H9 (cell line): ENCODE data around the gene TMEM59. TPM values are rescaled to one million over a fixed set of nuclear protein-coding genes. Genes with fewer than 3 reads are reported as not detected.

Experiments used
- DNase-seq: peaks from one replicate; pipeline ENCODE4 v3.0.0-alpha.2; 2017
- H2AFZ ChIP-seq: one replicate; pipeline ENCODE4 v1.6.1; 2013; ENCODE audit warnings: mild to moderate bottlenecking, low read length, control low read depth, moderate library complexity
- H2AK5ac ChIP-seq: 2 replicates; pipeline ENCODE4 v1.6.1; 2013; ENCODE audit warnings: low read length, control low read depth, mixed read lengths; ENCODE audit not compliant: insufficient read length
- H2BK120ac ChIP-seq: one replicate; pipeline ENCODE4 v1.6.1; 2013; ENCODE audit warnings: low read depth, mild to moderate bottlenecking, low read length, control low read depth, inconsistent platforms; ENCODE audit not compliant: poor library complexity, severe bottlenecking
- H2BK12ac ChIP-seq: 2 replicates; pipeline ENCODE4 v1.6.1; 2013; ENCODE audit warnings: low read length, control low read depth, mixed read lengths, low read depth; ENCODE audit not compliant: insufficient read length
- H2BK15ac ChIP-seq: 2 replicates; pipeline ENCODE4 v1.6.1; 2013; ENCODE audit warnings: low read depth, low read length, control low read depth
- H2BK20ac ChIP-seq: one replicate; pipeline ENCODE4 v1.6.1; 2013; ENCODE audit warnings: low read depth, mild to moderate bottlenecking, low read length, control low read depth, inconsistent platforms; ENCODE audit not compliant: poor library complexity, severe bottlenecking
- H2BK5ac ChIP-seq: 2 replicates; pipeline ENCODE4 v1.6.1; 2013; ENCODE audit warnings: low read length, control low read depth, mixed read lengths; ENCODE audit not compliant: insufficient read length
- H3K14ac ChIP-seq: 2 replicates; pipeline ENCODE4 v1.6.1; 2013; ENCODE audit warnings: low read length, control low read depth; ENCODE audit not compliant: insufficient read depth
- H3K18ac ChIP-seq: 2 replicates; pipeline ENCODE4 v1.6.1; 2013; ENCODE audit warnings: low read depth, mild to moderate bottlenecking, mixed read lengths, low read length, control low read depth; ENCODE audit not compliant: insufficient read length
- H3K23ac ChIP-seq: 2 replicates; pipeline ENCODE4 v1.6.1; 2013; ENCODE audit warnings: low read length, control low read depth, mixed read lengths, low read depth; ENCODE audit not compliant: insufficient read length
- H3K23me2 ChIP-seq: 2 replicates; pipeline ENCODE4 v1.6.1; 2013; ENCODE audit warnings: low read depth, mild to moderate bottlenecking, mixed read lengths, low read length, control low read depth; ENCODE audit not compliant: insufficient read length, poor library complexity, severe bottlenecking
- H3K27ac ChIP-seq: 2 replicates; pipeline ENCODE4 v1.5.1; 2013; ENCODE audit warnings: low read length, control low read depth, mixed read lengths, low read depth; ENCODE audit not compliant: insufficient read length
- H3K27me3 ChIP-seq: 2 replicates; pipeline ENCODE4 v1.6.1; 2013; ENCODE audit warnings: low read length, control low read depth, inconsistent platforms; ENCODE audit not compliant: insufficient read depth
- H3K4ac ChIP-seq: 2 replicates; pipeline ENCODE4 v1.6.1; 2013; ENCODE audit warnings: low read depth, mild to moderate bottlenecking, control low read depth, inconsistent platforms, low read length, moderate library complexity
- H3K4me1 ChIP-seq: 2 replicates; pipeline ENCODE4 v1.6.1; 2013; ENCODE audit warnings: low read length, control low read depth, inconsistent platforms; ENCODE audit not compliant: insufficient read depth
- H3K4me2 ChIP-seq: 2 replicates; pipeline ENCODE4 v1.6.1; 2013; ENCODE audit warnings: low read length, control low read depth, mixed read lengths; ENCODE audit not compliant: insufficient read length, insufficient read depth
- H3K56ac ChIP-seq: 2 replicates; pipeline ENCODE4 v1.6.1; 2013; ENCODE audit warnings: low read depth, mild to moderate bottlenecking, mixed read lengths, low read length, control low read depth; ENCODE audit not compliant: insufficient read length
- H3K79me1 ChIP-seq: 2 replicates; pipeline ENCODE4 v1.6.1; 2013; ENCODE audit warnings: low read depth, mild to moderate bottlenecking, moderate library complexity, low read length, control low read depth, inconsistent platforms; ENCODE audit not compliant: insufficient read depth, poor library complexity, severe bottlenecking
- H3K79me2 ChIP-seq: 2 replicates; pipeline ENCODE4 v1.6.1; 2013; ENCODE audit warnings: low read length, control low read depth, inconsistent platforms; ENCODE audit not compliant: insufficient read depth
- H3K9ac ChIP-seq: 2 replicates; pipeline ENCODE4 v1.6.1; 2013; ENCODE audit warnings: low read length, control low read depth, mixed read lengths; ENCODE audit not compliant: insufficient read length; ENCODE audit errors: extremely low read depth
- H3K9me3 ChIP-seq: one replicate; pipeline ENCODE4 v1.6.1; 2013; ENCODE audit warnings: low read depth, low read length, inconsistent platforms; ENCODE audit not compliant: control insufficient read depth
- H3T11ph ChIP-seq: one replicate; pipeline ENCODE4 v1.6.1; 2013; ENCODE audit warnings: mild to moderate bottlenecking, low read length, control low read depth, inconsistent platforms
- H4K20me1 ChIP-seq: one replicate; pipeline ENCODE4 v1.6.1; 2013; ENCODE audit not compliant: control insufficient read depth, insufficient read length, insufficient read depth
- H4K5ac ChIP-seq: 2 replicates; pipeline ENCODE4 v1.6.1; 2013; ENCODE audit warnings: low read depth, mild to moderate bottlenecking, mixed read lengths, low read length, control low read depth; ENCODE audit not compliant: insufficient read length
- H4K8ac ChIP-seq: replicated peaks from 2 replicates; pipeline ENCODE4 v1.6.1; 2013; ENCODE audit warnings: low read length, control low read depth, mixed read lengths, low read depth; ENCODE audit not compliant: insufficient read length
- H4K91ac ChIP-seq: 2 replicates; pipeline ENCODE4 v1.6.1; 2013; ENCODE audit warnings: low read depth, mild to moderate bottlenecking, moderate library complexity, mixed read lengths, low read length, control low read depth; ENCODE audit not compliant: insufficient read length
- H3K27ac Mint-ChIP-seq, 3 experiments: 2 replicates in 2 of 3; 3 replicates in 1 of 3; pipeline ENCODE4 v1.8.0; 2020 to 2021; ENCODE audit warnings: mixed read lengths in 3 of 3, mild to moderate bottlenecking in 1 of 3, moderate library complexity in 1 of 3
- H3K27me3 Mint-ChIP-seq: 2 replicates; pipeline ENCODE4 v1.8.0; 2021; ENCODE audit warnings: low read depth, mild to moderate bottlenecking, moderate library complexity, mixed read lengths
- H3K36me3 Mint-ChIP-seq, 3 experiments: 2 replicates in 2 of 3; 3 replicates in 1 of 3; pipeline ENCODE4 v1.8.0; 2020 to 2021; ENCODE audit warnings: low read depth in 3 of 3, mixed read lengths in 3 of 3; ENCODE audit not compliant: insufficient read depth in 1 of 3
- H3K4me1 Mint-ChIP-seq, 2 experiments: 2 replicates each; pipeline ENCODE4 v1.8.0; 2020; ENCODE audit warnings: mixed read lengths in 2 of 2
- H3K4me3 Mint-ChIP-seq, 2 experiments: 2 replicates in 1 of 2; 3 replicates in 1 of 2; pipeline ENCODE4 v1.8.0; 2020 to 2021; ENCODE audit warnings: mild to moderate bottlenecking in 2 of 2, mixed read lengths in 2 of 2, moderate library complexity in 1 of 2
- H3K9me3 Mint-ChIP-seq, 2 experiments: 2 replicates in 1 of 2; 3 replicates in 1 of 2; pipeline ENCODE4 v1.8.0; 2020; ENCODE audit warnings: mild to moderate bottlenecking in 2 of 2, mixed read lengths in 2 of 2, moderate library complexity in 1 of 2
- CTCF ChIP-seq: fragments of 200-600 bp; sonication (generic); conservative IDR thresholded peaks from 3 replicates; pipeline ENCODE4 v1.8.0; 2021; ENCODE audit warnings: antibody characterized with exemption, mild to moderate bottlenecking
- total RNA-seq: library from RNA; stranded (reverse); gene quantifications from 2 replicates; pipeline ENCODE4 v1.2.1, GENCODE V29; 2021

TMEM59 gene
- total RNA-seq, 1 experiment from 2014 or later, result 111 TPM

- Histone ChIP-seq H4K20me1 (no peaks in the 10 kb centered on the region), H3K4ac (no peak overlapping the region), H2BK5ac (no peak overlapping the region), H3K14ac (no peak overlapping the region), H2AK5ac (no peak overlapping the region), H2AFZ (no peak overlapping the region), H3K79me1 (no peaks in the 10 kb centered on the region), H3K4me2 (no peak overlapping the region), H3T11ph (no peak overlapping the region), H4K5ac (no peak overlapping the region), H2BK20ac (no peak overlapping the region), H3K18ac (no peak overlapping the region), H3K4me1 (no peaks in the 10 kb centered on the region; the same call in 1 of the 2 replicates), H3K9me3 (no peaks in the 10 kb centered on the region), H3K27me3 (no peaks in the 10 kb centered on the region), H3K79me2 (no peaks in the 10 kb centered on the region), H2BK12ac (no peak overlapping the region), H4K8ac (no peak overlapping the region), H3K56ac (no peak overlapping the region), H3K23ac (no peak overlapping the region), H3K9ac (no peak overlapping the region), H4K91ac (no peak overlapping the region), H3K23me2 (peaks cover 8% of the 10 kb centered on the region), H2BK120ac (no peak overlapping the region), H3K27ac (no peak overlapping the region), H2BK15ac (no peak overlapping the region)
- H3K4me1 Mint-ChIP-seq, result peaks cover 16 to 25% of the 10 kb centered on the region in 2 experiments
- H3K4me3 Mint-ChIP-seq, result no peak overlapping the region
- no peaks in the 10 kb centered on the region for H3K36me3 Mint-ChIP-seq
- no peaks in the 10 kb centered on the region; a peak in 1 of 5 replicates for H3K9me3 Mint-ChIP-seq
- peaks cover 9% of the 10 kb centered on the region for H3K27me3 Mint-ChIP-seq
- no peak for TF ChIP-seq CTCF
- no peak overlapping the region for H3K27ac Mint-ChIP-seq
- no peak for DNase-seq
Measured at GRCh38 chr1:53984726-53985125, 68.3 kb downstream of the TMEM59 start.
